ENCODE measurements around the gene CDPF1.

- no peak for TF ChIP-seq EZH2phosphoT487 (IDR thresholded peaks at IDR 0.05; ENCODE audit: insufficient read depth, low read depth)
- TF ChIP-seq EZH2 (IDR thresholded peaks at IDR 0.05; ENCODE audit: insufficient read depth, poor library complexity, severe bottlenecking), result no peak
Observed at GRCh38 chr22:46260038-46260437, 9.9 kb upstream of the CDPF1 start.

Data from GM23248 (cell line).